ENCODE measurements around the gene ROR2.

GRCh38 chr9:91589101-91589553 is 360.9 kb downstream of the ROR2 start:
- TF ChIP-seq CTCF (IDR thresholded peaks at IDR 0.05) (no peak), SIN3A (IDR thresholded peaks at IDR 0.05; ENCODE audit: borderline replicate concordance, insufficient read depth, low read depth, low read length) (no peak)
- TF ChIP-seq, protein P1, sequence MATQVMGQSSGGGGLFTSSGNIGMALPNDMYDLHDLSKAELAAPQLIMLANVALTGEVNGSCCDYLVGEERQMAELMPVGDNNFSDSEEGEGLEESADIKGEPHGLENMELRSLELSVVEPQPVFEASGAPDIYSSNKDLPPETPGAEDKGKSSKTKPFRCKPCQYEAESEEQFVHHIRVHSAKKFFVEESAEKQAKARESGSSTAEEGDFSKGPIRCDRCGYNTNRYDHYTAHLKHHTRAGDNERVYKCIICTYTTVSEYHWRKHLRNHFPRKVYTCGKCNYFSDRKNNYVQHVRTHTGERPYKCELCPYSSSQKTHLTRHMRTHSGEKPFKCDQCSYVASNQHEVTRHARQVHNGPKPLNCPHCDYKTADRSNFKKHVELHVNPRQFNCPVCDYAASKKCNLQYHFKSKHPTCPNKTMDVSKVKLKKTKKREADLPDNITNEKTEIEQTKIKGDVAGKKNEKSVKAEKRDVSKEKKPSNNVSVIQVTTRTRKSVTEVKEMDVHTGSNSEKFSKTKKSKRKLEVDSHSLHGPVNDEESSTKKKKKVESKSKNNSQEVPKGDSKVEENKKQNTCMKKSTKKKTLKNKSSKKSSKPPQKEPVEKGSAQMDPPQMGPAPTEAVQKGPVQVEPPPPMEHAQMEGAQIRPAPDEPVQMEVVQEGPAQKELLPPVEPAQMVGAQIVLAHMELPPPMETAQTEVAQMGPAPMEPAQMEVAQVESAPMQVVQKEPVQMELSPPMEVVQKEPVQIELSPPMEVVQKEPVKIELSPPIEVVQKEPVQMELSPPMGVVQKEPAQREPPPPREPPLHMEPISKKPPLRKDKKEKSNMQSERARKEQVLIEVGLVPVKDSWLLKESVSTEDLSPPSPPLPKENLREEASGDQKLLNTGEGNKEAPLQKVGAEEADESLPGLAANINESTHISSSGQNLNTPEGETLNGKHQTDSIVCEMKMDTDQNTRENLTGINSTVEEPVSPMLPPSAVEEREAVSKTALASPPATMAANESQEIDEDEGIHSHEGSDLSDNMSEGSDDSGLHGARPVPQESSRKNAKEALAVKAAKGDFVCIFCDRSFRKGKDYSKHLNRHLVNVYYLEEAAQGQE (IDR thresholded peaks at IDR 0.05; ENCODE audit: insufficient read depth in 1 of 2, low read depth in 2 of 2, low read length in 1 of 2): no peak

All from Panc1 (cell line).